ENCODE results near the gene FAU. TPM values are rescaled to one million over a fixed set of nuclear protein-coding genes. Genes with fewer than 3 reads are reported as not detected.

Gene FAU
- total RNA-seq, 1 experiment from 2014 or later = 1,001 TPM

DNA sequence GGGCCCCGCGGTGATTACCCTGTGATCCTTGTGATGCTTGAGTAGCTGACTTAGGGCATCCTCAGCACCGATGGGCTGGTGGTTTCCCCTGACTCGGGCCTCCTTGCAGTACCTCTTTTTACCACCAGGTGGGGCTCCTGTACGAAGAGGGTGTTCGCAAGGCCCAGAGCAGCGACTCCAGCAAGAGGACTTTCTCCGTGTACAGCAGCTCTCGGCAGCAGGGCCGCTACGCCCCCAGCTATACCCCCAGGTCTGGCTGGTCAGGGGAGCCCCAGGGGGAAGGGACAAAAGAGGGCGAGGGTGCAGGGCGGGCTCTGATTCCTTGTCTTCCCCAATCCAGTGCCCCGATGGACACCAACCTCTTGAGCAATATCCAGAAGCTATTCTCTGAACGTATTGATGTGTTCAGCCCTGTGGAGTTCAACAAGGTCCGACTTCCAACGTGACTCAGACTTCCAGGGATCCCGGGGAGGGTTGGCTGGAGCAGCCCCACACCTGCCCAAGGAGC lies 11.5 kb downstream of the FAU start:
- in situ Hi-C loops (cut with HindIII; ENCODE audit: low pct_unique_long_range_greater_than_20kb, low sequenced_read_pairs) (no loop called here), intact Hi-C loops (cut with micrococcal nuclease; ENCODE audit: unreplicated experiment) (loop anchor here (10.0 kb wide), 1 partner anchor 266 kb away; the partner anchor contains the start of gene CDC42BPG)
- H3K27ac ChIP-seq (ENCODE audit: low read length) = peak overlapping the region; percentile 25
- POLR2A ChIA-PET = interaction anchor here (1.0 kb wide), 1 partner anchor 8 kb away, joined by 6 read pairs; no protein-coding TSS in a partner anchor
- no TSS peak for BruUV-seq (replicated peaks)
- peaks cover 21% of the 10 kb centered on the region for H3K4me1 ChIP-seq (ENCODE audit: control insufficient read depth, insufficient read depth, low read length)
- TF ChIP-seq, protein P1, sequence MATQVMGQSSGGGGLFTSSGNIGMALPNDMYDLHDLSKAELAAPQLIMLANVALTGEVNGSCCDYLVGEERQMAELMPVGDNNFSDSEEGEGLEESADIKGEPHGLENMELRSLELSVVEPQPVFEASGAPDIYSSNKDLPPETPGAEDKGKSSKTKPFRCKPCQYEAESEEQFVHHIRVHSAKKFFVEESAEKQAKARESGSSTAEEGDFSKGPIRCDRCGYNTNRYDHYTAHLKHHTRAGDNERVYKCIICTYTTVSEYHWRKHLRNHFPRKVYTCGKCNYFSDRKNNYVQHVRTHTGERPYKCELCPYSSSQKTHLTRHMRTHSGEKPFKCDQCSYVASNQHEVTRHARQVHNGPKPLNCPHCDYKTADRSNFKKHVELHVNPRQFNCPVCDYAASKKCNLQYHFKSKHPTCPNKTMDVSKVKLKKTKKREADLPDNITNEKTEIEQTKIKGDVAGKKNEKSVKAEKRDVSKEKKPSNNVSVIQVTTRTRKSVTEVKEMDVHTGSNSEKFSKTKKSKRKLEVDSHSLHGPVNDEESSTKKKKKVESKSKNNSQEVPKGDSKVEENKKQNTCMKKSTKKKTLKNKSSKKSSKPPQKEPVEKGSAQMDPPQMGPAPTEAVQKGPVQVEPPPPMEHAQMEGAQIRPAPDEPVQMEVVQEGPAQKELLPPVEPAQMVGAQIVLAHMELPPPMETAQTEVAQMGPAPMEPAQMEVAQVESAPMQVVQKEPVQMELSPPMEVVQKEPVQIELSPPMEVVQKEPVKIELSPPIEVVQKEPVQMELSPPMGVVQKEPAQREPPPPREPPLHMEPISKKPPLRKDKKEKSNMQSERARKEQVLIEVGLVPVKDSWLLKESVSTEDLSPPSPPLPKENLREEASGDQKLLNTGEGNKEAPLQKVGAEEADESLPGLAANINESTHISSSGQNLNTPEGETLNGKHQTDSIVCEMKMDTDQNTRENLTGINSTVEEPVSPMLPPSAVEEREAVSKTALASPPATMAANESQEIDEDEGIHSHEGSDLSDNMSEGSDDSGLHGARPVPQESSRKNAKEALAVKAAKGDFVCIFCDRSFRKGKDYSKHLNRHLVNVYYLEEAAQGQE (IDR thresholded peaks at IDR 0.05; ENCODE audit: insufficient read depth in 1 of 2, low read depth in 2 of 2, low read length in 1 of 2) = no peak
- peak; percentile 45 for TF ChIP-seq TCF7L2 (IDR thresholded peaks at IDR 0.05; ENCODE audit: low read depth, low read length)
- TF ChIP-seq POLR2AphosphoS5 (IDR thresholded peaks at IDR 0.05; ENCODE audit: low read depth, low read length) = peak; percentile 66; the same call in 1 of the 2 replicates
- no peak for TF ChIP-seq SIN3A (IDR thresholded peaks at IDR 0.05; ENCODE audit: borderline replicate concordance, insufficient read depth, low read depth, low read length)
- TF ChIP-seq, protein P2, sequence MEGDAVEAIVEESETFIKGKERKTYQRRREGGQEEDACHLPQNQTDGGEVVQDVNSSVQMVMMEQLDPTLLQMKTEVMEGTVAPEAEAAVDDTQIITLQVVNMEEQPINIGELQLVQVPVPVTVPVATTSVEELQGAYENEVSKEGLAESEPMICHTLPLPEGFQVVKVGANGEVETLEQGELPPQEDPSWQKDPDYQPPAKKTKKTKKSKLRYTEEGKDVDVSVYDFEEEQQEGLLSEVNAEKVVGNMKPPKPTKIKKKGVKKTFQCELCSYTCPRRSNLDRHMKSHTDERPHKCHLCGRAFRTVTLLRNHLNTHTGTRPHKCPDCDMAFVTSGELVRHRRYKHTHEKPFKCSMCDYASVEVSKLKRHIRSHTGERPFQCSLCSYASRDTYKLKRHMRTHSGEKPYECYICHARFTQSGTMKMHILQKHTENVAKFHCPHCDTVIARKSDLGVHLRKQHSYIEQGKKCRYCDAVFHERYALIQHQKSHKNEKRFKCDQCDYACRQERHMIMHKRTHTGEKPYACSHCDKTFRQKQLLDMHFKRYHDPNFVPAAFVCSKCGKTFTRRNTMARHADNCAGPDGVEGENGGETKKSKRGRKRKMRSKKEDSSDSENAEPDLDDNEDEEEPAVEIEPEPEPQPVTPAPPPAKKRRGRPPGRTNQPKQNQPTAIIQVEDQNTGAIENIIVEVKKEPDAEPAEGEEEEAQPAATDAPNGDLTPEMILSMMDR (IDR thresholded peaks at IDR 0.05) = peak; percentile 99
- DNase-seq (ENCODE audit: low read depth, low spot score) (peak; percentile 80), ATAC-seq (peak; percentile 68)
- no peaks in the 10 kb centered on the region for H3K36me3 ChIP-seq (ENCODE audit: control insufficient read depth, insufficient read depth, low read length)
- no peaks in the 10 kb centered on the region for H3K9me3 ChIP-seq (ENCODE audit: control insufficient read depth, insufficient read depth, low read depth, low read length)
- CTCF ChIA-PET = interaction anchor here (0.9 to 1.5 kb wide), 7 partner anchors 9 to 256 kb away, joined by 3 to 6 read pairs (median 3); partner anchors contain the start of gene ARL2
- H3K4me3 ChIP-seq (ENCODE audit: low read depth in 2 of 2, low read length in 2 of 2) = no peak overlapping the region
- H3K27me3 ChIP-seq (ENCODE audit: control insufficient read depth, insufficient read depth, low read length) = no peaks in the 10 kb centered on the region

DNA sequence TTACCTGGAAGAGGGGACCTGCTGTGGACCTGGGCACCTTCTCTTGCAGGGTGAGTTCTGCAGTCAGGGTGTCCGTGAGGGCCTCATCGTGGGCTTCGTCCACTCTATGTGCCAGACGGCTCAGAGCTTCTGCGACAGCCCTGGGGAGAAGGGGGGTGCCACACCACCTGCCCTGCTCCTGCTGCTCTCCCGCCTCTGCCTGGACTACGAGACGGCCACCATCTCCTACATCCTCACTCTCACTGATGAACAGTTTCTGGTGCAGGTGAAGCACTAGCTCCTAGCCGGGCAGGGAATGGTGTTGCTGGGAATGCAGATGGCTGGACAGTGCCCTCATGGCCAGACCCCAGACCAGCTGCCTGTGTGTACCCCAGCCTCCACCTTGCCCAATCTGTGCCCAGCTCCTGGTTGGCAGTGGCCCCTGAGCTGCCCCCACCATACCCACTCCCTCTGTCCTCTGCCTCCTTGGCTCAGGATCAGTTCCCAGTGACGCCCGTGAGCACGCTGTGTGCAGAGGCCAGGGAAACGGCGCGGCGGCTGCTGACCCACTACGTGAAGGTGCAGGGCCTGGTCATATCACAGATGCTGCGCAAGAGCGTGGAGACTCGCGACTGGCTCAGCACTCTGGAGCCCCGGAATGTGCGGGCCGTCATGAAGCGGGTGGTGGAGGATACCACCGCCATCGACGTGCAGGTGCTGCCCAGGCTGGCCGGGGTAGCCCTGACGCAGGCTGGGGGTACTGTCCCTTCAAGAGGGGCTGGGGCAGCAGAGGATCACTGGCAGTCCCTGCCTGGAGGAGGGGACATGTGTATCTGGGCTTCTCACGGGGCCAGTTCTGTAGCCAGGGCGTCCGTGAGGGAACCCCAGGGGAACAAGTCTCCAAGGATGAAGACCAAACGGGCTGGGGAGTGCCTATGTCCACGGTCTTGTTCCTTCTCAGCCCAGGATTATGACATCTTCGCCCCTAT lies 12.4 kb downstream of the FAU start:
- intact Hi-C loops (cut with micrococcal nuclease; ENCODE audit: unreplicated experiment) = loop anchor here (10.0 kb wide), 1 partner anchor 265 kb away; the partner anchor contains the start of gene CDC42BPG
- H3K9me3 ChIP-seq (ENCODE audit: control insufficient read depth, insufficient read depth, low read depth, low read length) = no peaks in the 10 kb centered on the region
- H3K36me3 ChIP-seq (ENCODE audit: control insufficient read depth, insufficient read depth, low read length) = no peaks in the 10 kb centered on the region
- TF ChIP-seq, protein P1 (IDR thresholded peaks at IDR 0.05; ENCODE audit: insufficient read depth in 1 of 2, low read depth in 2 of 2, low read length in 1 of 2) = no peak
- TF ChIP-seq TCF7L2 (IDR thresholded peaks at IDR 0.05; ENCODE audit: low read depth, low read length) (no peak), SIN3A (IDR thresholded peaks at IDR 0.05; ENCODE audit: borderline replicate concordance, insufficient read depth, low read depth, low read length) (no peak), POLR2AphosphoS5 (IDR thresholded peaks at IDR 0.05; ENCODE audit: low read depth, low read length) (no peak)
- TF ChIP-seq, protein P2 (IDR thresholded peaks at IDR 0.05) = no peak
- in situ Hi-C loops (cut with HindIII; ENCODE audit: low pct_unique_long_range_greater_than_20kb, low sequenced_read_pairs) = no loop called here
- H3K4me1 ChIP-seq (ENCODE audit: control insufficient read depth, insufficient read depth, low read length) = peaks cover 21% of the 10 kb centered on the region
- H3K27ac ChIP-seq (ENCODE audit: low read length) = no peak overlapping the region
- ATAC-seq (no peak), DNase-seq (ENCODE audit: low read depth, low spot score) (no peak)
- ChIA-PET POLR2A (interaction anchor here (1.0 kb wide), 1 partner anchor 7 kb away, joined by 6 read pairs; no protein-coding TSS in a partner anchor), CTCF (interaction anchor here (0.9 to 1.3 kb wide), 4 partner anchors 8 to 255 kb away, joined by 3 to 6 read pairs (median 4); no protein-coding TSS in a partner anchor)
- no TSS peak for BruUV-seq (replicated peaks)
- no peak overlapping the region for H3K4me3 ChIP-seq (ENCODE audit: low read depth in 2 of 2, low read length in 2 of 2)
- no peaks in the 10 kb centered on the region for H3K27me3 ChIP-seq (ENCODE audit: control insufficient read depth, insufficient read depth, low read length)

All from Panc1 (cell line).